ENCODE data around the gene SVEP1. TPM values are rescaled to one million over a fixed set of nuclear protein-coding genes. Genes with fewer than 3 reads are reported as not detected.

The SVEP1 gene
- total RNA-seq, 4 donors from 2014 or later: 13.9 to 26.8 (median 17.4) TPM

DNA sequence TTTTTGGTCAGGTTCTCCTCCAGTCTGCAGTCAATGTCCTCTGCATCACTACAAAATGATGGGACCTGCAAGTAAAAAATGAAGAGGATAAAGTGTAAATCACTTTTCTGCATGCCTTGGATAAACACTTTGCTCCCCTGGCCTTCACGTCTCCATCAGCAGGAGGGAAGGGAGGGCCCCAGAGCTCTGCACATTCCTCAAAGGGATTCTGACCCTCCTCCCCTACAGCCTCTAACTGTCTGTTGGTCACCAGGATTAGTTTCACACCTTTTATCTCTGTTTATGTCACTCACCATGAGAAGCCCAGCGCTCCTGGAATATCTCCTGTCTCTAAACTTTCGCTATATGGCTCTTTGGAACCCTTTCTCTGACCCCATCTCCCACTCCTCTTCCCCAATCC is 103.3 kb downstream of the SVEP1 start:
- 20 to 67% methylated on average over 2 to 3 of the region's 3 CpGs for WGBS, 2 donors (ENCODE audit: low coverage in 1 of 2)
- intact Hi-C loops (cut with DNase I; ENCODE audit: low total_unique reads): no loop called here
- Histone ChIP-seq H3K27ac (no peak overlapping the region), H3K9me3 (no peaks in the 10 kb centered on the region), H3K27me3 (no peaks in the 10 kb centered on the region), H3K4me1 (no peaks in the 10 kb centered on the region), H3K36me3 (no peaks in the 10 kb centered on the region), H3K4me3 (no peak overlapping the region)
- in situ Hi-C loops (cut with MboI; ENCODE audit: low pct_ligation_motif_present in 1 of 4, low pct_unique_long_range_greater_than_20kb in 1 of 4, low sequenced_read_pairs in 3 of 4): no loop called here
- TF ChIP-seq, protein P1, sequence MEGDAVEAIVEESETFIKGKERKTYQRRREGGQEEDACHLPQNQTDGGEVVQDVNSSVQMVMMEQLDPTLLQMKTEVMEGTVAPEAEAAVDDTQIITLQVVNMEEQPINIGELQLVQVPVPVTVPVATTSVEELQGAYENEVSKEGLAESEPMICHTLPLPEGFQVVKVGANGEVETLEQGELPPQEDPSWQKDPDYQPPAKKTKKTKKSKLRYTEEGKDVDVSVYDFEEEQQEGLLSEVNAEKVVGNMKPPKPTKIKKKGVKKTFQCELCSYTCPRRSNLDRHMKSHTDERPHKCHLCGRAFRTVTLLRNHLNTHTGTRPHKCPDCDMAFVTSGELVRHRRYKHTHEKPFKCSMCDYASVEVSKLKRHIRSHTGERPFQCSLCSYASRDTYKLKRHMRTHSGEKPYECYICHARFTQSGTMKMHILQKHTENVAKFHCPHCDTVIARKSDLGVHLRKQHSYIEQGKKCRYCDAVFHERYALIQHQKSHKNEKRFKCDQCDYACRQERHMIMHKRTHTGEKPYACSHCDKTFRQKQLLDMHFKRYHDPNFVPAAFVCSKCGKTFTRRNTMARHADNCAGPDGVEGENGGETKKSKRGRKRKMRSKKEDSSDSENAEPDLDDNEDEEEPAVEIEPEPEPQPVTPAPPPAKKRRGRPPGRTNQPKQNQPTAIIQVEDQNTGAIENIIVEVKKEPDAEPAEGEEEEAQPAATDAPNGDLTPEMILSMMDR (IDR thresholded peaks at IDR 0.05): no peak
- TF ChIP-seq POLR2AphosphoS5 (IDR thresholded peaks at IDR 0.05): no peak
- TF ChIP-seq EP300 (IDR thresholded peaks at IDR 0.05; ENCODE audit: low read depth): no peak
- TF ChIP-seq POLR2A (IDR thresholded peaks at IDR 0.05): no peak
- no peak for DNase-seq

- peaks cover 0 to 13% (median 4%) of the 10 kb centered on the region in 4 donors for H3K4me1 ChIP-seq
- H3K27ac ChIP-seq: no peak overlapping the region
- H3K4me3 ChIP-seq: no peak overlapping the region
- no peaks in the 10 kb centered on the region for H3K9me3 ChIP-seq
- in situ Hi-C loops (cut with MboI; ENCODE audit: low pct_ligation_motif_present in 1 of 4, low pct_unique_long_range_greater_than_20kb in 1 of 4, low sequenced_read_pairs in 3 of 4) (no loop called here), intact Hi-C loops (cut with DNase I; ENCODE audit: low total_unique reads) (no loop called here)
- no peak for TF ChIP-seq POLR2AphosphoS5 (IDR thresholded peaks at IDR 0.05)
- TF ChIP-seq EP300 (IDR thresholded peaks at IDR 0.05; ENCODE audit: low read depth): no peak
- TF ChIP-seq POLR2A (IDR thresholded peaks at IDR 0.05): no peak
- TF ChIP-seq, protein P1 (IDR thresholded peaks at IDR 0.05): no peak
- DNase-seq: no peak
- no peaks in the 10 kb centered on the region for H3K36me3 ChIP-seq
- H3K27me3 ChIP-seq: no peaks in the 10 kb centered on the region
- 43 to 46% methylated on average over 3 to 6 of the region's 6 CpGs for WGBS, 2 donors (ENCODE audit: low coverage in 1 of 2)
Measured at GRCh38 chr9:110472111-110472510, 107.4 kb downstream of the SVEP1 start.

DNA sequence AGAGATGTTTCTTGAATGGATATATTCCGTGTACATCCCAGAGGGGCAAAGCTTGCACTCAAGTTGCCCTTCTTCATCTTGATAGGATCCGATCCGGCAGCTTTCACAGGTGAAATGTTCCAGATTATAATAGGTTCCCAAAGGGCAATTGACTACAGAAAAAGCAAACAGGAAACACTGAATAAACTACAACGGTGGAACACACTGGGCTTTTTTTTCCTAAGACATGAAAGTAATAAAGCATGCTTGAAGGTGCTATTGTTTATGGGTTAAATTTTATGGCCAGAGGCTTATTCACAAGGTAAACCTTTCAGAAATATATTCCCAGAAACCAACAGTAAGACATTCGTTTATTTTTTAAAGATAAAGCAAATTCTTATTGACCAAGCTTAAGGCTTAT is 110.6 kb downstream of the SVEP1 start:
- 42 to 46% methylated on average over 5 of the region's 5 CpGs for WGBS, 2 donors (ENCODE audit: low coverage in 1 of 2)
- TF ChIP-seq EP300 (IDR thresholded peaks at IDR 0.05; ENCODE audit: low read depth) (no peak), POLR2A (IDR thresholded peaks at IDR 0.05) (no peak), POLR2AphosphoS5 (IDR thresholded peaks at IDR 0.05) (no peak)
- TF ChIP-seq, protein P1 (IDR thresholded peaks at IDR 0.05): no peak
- H3K4me1 ChIP-seq: peaks cover 0 to 13% (median 4%) of the 10 kb centered on the region in 4 donors

DNA sequence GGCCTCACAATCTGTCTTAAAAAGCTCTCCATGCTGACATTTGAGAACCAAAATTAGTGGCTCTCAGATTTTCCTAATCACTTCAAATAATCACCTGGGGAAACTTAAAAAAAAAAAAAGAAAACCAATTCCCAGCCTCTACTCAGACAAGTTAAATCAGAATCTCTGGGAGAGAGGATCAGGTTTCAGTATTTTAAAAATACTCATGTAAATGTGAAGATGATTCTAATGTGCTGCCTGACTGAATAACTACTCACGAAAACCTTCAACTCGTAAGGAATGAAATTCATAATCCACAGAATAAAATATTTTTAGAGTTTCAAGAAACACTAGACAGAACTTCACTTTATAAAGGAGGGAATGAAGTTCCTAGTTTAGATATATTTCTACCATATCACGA is 114.4 kb downstream of the SVEP1 start:
- H3K36me3 ChIP-seq: no peaks in the 10 kb centered on the region
- intact Hi-C loops (cut with DNase I; ENCODE audit: low total_unique reads): no loop called here
- no peak overlapping the region for H3K27ac ChIP-seq
- peaks cover 0 to 13% (median 4%) of the 10 kb centered on the region in 4 donors for H3K4me1 ChIP-seq
- no peak overlapping the region for H3K4me3 ChIP-seq
- DNase-seq: no peak
- H3K9me3 ChIP-seq: no peaks in the 10 kb centered on the region
- TF ChIP-seq, protein P1 (IDR thresholded peaks at IDR 0.05): no peak
- TF ChIP-seq POLR2AphosphoS5 (IDR thresholded peaks at IDR 0.05): no peak
- TF ChIP-seq POLR2A (IDR thresholded peaks at IDR 0.05): no peak
- TF ChIP-seq EP300 (IDR thresholded peaks at IDR 0.05; ENCODE audit: low read depth): no peak
- no peaks in the 10 kb centered on the region for H3K27me3 ChIP-seq
- in situ Hi-C loops (cut with MboI; ENCODE audit: low pct_ligation_motif_present in 1 of 4, low pct_unique_long_range_greater_than_20kb in 1 of 4, low sequenced_read_pairs in 3 of 4): no loop called here
- WGBS, 2 donors (ENCODE audit: low coverage in 1 of 2): 80 to 84% methylated on average over 3 of the region's 3 CpGs

More for the DNA sequence above, 110.6 kb downstream of the SVEP1 start:
- in situ Hi-C loops (cut with MboI; ENCODE audit: low pct_ligation_motif_present in 1 of 4, low pct_unique_long_range_greater_than_20kb in 1 of 4, low sequenced_read_pairs in 3 of 4): no loop called here
- no peak overlapping the region for H3K4me3 ChIP-seq
- H3K27me3 ChIP-seq: no peaks in the 10 kb centered on the region
- no peaks in the 10 kb centered on the region for H3K9me3 ChIP-seq
- intact Hi-C loops (cut with DNase I; ENCODE audit: low total_unique reads): no loop called here
- no peak for DNase-seq
- H3K27ac ChIP-seq: no peak overlapping the region
- no peaks in the 10 kb centered on the region for H3K36me3 ChIP-seq
